NCI-H1930 (cell line): ENCODE results near the gene AKR1C8.

ENCODE experiments used
- DNase-seq, 2 experiments: peaks; one replicate each; lab custom pipeline; 2025; lab: John Stamatoyannopoulos, UW

AKR1C8 gene

DNA sequence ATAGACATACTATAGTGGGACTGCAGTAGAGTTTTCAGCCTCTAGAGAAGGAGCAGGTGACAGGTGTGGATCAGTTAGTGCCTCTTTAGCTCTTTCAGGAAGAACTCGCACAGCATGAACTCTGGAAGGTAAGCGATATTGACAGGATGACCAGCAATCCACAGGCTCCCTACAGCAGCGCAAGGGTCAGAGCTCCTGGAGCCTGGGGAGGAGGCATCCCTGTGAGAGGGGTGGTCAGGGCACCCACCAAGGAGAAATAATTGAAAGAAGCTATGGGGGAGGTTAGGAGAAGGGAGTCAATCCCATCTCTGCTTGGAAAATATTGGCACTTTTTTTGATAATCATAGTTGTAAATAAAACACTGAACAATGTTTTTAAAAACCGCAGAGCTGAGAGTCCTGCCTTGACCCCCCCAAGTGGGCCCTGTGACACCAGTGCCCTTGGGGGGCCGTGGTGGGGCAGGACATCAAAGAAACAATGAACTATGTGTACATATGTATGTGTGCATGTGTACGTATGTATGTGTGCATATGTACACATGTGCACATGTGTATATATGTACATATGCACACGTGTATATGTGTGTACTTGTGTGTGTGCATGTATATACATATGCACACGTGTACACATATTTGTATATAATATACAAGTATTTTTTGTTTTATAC, 77.0 kb downstream of the AKR1C8 start:
- no peak for DNase-seq

DNA sequence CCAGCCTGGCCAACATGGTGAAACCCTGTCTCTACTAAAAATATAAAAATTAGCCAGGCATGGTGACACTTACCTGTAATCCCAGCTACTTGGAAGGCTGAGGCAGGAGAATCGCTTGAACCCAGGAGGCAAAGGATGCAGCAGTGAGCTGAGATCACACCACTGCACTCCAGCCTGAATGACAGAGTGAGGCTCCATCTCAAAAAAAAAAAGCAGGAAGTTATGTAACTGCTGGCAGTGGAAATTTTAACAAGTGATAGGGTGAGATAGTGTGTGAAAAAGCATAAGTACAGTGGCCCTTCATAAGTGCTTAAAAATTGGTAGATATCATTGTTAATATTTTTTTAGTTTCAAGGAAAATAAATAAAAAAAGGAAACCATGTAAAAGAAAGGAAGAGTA, 78.4 kb downstream of the AKR1C8 start:
- DNase-seq: no peak

DNA sequence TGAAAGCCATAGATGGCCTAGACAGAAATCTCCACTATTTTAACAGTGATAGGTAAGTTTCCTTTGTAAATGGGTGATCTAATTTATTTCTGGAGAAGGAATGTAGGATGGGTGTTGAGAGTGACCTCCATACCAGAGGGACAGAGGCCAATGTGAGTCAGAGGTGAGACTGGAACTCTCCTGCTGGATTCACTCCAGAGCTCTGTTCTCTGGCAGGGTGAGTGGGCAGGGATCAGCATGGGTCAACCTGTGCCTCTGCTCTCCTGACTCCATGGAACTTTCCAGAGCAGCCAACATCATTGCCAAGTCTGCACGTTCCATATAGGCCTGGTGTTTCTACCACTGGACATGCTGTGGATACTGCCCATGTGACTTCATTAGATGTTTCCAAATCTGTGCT, 79.3 kb downstream of the AKR1C8 start:
- DNase-seq: no peak
